ENCODE results near the gene LGI2.

LGI2 gene

DNA sequence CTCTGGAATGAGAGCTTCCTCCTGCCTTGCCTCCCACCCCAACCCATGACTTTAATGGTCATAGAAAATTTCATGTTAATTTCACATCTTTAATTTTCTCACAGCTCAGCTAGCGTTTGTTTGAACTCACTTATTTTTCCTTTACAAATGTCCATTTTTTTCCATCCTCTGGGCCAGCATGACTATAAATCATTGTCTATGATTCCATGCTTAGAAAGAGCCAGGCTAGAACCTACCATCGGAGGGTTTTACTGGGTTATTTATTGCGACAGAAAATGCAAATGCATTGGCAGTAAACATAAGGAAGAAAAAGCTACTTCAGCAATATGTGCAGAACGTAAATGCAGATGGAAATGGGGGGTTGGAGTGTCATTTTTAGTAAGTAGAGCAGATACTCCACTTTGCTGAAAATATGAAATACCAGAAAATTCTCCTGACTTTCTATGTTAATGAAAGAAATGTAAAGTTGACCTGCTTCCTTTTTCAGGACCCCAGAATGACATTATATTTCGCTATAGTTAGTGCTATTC is 37.1 kb downstream of the LGI2 start:
- FAIRE-seq, result no peak

DNA sequence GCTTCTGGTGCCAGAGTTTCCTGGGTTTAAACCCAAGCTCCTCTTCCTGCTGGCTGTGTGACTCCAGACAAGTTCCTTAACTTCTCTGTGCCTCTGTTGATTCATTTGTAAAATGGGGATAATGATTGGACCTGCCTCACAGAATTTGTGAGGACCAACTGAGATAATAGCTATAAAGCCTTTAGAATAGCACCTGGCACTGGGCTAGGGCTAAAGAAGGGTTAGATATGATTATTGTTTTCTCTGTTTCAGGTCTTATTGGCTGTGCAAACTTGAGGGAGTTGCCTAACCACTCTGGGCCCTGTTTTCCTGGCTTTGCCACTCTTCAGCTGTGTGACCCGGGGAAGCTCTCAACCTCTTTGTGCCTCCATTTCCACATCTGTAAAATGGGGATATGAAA is 37.8 kb downstream of the LGI2 start:
- no peak for FAIRE-seq

DNA sequence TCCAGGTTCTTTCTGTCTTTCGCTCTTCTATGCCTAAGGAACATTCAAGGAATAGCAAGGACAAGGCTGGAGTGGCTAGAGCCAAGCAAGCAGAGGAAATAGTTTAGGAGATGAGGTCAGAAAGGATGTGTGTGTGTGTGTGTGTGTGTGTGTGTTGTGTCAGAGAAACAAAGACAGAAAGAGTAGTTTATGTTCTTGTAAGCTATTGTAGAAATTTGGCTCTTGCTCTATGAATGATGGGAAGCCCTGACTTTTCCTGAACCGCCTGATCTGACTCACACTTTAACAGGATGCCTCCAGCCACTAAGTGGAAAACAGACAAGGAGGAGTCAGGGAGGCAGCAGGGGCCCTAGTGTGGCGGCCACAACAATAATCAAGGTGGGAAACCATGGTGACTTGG is 39.7 kb downstream of the LGI2 start:
- FAIRE-seq, result no peak

DNA sequence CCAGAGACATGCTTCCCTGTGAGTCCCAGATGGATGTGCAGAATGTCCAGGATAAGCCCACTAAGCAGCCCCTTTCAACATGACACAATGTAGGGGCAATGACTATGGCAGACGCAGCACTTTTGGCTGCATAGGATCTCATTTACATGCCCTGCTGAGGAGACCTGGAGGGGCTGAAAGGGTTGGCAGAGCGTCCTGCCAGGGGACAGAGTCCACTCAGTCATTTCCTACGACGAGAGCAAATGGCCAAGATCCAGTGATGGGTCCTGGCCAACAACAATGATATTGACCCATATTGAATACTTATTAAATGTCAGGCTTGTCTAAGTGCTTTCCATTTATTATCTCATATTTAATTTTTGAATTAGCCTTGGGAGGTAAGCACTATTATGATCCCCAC is 41.4 kb downstream of the LGI2 start:
- FAIRE-seq, result no peak

DNA sequence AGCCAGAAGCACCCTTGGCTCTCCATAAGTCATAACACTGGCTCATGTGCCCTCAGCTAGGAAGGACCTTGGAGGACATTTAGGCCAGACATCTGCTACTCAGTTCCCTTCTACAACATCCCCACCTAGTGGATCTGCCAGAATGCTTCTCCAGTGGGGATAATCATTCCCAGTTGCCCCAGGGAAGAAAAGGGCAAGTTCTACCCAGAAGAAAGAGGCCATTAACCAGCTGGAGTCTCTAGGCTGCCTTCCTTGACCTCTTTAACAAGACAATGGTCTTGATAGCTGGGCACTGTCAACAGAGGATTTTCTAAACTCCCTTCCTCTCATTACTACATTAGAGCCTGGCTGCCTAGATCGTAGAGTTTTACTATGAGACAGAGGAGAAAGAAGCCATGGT is 42.0 kb downstream of the LGI2 start:
- FAIRE-seq, result no peak

DNA sequence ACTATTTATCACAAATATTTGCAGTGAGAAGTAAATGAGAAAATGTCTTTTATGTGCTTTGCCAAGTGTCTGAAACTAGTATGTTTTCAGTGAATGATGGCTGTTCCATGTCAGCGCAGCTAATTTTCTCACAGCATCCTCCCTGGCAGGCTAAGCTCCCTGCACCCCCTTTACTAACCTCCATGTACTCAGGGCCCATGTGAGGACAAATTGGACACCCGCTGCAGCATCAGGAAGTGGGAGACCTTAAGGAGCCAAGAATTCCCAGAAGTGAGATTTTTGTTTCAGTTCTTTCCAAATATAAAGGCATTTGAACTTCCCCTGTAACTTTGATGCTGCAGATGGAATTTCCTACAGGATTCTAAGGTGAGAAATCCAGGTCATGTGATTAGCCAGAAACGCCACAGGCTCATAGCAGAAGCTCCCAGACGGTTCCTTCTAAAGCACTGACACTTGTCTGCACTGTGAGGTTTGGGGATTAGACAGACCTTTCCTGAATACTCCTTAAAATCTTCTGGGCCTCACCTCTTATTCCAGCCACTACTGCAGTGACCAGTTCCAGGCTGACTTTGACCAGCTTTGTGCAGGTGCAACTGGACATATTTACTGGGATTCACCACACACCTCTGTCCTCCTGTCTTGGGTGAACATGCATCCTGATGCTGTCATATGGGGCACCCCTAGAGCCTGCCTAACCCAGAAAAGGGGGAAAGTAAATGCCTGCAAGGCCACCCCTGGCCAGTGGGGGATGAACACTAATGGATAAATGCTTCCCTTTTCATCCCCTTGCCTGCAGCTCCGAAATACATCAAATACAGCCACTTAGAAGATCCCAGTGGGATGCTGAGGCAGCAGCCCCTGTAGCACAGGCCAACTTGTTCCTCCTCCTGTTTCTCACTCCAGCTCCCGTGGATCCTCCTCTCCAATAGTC is 45.9 kb downstream of the LGI2 start:
- no peak for FAIRE-seq

DNA sequence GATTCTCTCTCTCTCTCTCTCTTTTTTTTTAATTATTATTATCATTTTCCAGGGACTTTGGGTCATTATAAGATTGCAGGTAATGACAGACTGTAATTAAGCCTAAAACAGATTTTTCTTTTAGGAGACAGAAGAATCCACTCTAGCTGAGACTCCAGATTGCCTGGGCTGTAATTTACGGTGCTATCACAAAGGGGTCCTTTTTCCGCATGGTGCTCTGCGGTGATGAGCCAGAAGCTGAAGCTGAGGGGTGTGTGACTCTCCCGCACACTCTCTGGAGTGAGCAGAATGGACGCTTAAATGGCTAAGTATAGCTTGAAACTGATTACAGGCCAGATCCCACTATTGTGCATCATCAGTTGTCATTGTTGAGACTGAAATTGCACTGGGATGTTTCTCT is 50.0 kb downstream of the LGI2 start:
- FAIRE-seq, result no peak

DNA sequence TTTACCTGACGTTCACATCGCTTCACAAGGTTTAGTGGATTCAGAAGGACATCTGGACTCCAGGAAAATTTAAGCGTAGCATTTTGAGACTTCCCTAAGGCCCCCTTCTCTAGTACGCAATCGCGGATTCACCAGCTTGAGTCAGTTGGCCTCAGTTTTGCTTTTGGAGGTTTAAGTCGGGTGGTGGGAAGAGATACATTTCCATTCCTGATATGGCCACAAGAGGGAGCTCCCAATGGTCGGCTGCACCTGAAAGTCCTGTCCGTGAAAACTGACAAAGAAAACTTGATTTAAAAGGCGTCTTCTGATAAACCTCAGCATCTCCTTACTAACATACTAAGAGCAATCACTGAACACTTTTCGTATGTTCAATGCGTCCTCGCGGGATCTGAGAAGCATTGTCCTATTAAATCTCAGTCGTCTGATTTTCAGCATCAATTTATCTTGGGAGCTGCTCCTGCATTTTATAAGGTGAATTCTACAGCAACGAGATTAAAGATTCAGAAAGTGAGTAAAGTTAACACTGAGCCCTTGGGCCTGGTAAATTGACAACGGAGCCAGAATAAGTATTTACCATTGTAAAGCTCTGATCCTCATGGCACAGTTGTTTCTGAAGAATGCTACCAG is 50.6 kb downstream of the LGI2 start:
- FAIRE-seq, result no peak

DNA sequence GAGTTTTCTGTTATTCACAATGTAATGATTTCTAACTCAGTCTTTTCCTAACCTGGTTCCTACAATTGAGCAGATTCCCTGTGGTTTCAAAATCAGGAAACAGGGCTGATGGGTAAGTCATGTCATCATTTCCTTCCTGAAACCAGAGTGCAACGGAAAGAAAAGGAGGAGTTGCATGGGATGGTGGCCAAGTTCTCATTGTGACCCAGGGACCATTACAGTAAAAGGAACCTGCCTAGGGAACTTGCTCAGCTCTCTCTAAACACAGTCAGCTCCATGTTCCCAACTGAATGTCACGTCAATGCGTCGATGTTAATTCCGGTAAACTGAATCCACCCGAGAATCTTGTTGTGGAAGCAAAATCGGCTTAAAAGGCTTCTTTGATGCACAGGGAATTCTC is 51.2 kb downstream of the LGI2 start:
- no peak for FAIRE-seq

DNA sequence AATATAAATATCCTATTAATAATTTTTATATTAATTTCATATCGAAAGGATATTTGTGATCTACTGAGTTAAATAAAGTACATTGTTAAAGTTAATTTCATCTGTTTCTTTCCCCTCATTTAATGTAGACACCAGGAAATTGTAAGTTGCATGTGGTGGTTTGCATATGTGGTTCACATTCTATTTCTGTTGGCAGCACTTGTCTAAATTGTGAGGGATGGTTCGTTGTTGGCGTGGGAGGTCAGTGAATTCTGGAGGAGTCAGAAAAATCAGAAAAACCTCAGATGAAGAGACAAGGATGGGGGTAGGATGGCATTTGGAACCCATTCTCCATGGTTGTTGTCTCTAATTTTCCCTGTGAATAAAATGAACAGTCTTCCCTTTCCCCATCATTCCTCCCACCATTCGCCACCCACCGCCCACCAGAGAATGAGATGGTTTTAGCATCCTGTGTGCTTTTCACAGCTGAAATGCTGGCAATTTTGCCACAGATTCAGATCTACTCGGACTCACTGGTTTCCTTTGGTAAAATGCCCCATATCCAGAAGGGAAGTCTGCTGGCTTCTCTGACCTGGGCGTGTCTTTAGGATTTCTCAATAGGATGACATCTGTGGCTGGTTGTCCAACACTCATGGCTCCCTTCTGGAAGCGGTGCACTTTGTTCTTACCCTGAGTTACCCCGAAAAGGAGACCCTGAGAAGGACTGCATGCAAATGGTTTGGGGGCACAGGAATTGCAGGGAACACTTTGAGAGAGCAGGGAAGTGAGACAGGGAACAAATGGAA is 52.3 kb downstream of the LGI2 start:
- FAIRE-seq, result no peak

DNA sequence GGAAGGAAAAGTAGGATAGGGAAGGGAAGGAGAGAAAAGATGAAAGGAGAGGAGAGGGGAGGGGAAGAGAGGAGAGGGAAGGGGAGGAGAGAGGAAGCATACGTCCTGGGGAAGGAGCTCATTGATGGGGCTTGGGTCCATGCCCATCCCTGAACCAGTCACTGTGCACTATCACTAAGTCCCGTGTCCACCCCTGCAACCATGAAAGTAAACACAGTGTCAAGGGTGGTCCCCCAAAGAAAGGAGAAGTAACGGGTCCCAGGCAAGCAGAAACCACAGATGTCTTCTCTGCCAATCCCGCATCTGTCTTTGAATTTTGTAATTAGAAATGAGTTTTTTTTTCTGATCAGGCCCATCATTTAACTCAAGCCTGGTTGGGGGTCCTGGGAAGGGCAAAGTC is 55.2 kb downstream of the LGI2 start:
- FAIRE-seq, result no peak

DNA sequence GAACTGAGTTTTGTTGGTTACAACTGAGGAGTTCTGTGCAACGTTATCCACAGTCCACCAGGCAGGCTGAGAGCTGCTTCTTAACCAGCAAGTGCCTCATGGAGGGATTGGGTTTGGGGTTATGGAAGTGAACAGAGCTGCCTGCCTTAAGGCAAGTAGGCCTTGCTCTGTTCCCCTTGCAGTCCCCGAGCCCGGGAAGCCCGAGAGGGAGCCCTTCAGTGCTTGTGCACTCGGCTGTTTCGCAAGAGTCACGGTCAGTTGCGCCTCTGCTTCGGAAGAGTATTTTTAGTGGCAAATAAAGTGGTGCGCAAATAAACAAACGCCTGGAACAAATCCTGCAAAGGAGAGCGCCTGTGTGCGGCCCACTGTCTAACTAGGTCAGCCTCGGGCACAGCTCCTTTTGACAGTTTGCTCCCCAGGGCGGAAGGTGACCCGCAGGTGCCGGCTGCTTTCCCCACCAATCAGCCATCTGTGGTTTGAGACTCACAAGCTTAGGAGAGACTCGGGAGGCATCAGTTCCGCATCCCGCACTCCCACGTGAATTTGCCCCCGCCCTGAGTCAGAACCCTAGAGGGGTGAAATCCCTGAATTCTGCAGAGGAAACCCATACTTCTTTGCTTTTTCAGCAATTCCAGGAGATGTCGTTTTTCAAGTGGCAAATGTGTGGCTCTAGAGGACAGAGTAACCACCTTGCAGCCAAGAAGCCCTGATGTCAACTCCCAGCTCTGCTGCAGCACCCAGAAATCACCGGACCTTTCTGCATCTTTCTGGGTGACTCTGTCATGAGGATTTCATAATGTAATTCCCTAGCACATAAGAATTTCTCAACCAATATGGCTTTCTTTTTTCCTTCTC is 56.8 kb downstream of the LGI2 start:
- FAIRE-seq, result no peak

DNA sequence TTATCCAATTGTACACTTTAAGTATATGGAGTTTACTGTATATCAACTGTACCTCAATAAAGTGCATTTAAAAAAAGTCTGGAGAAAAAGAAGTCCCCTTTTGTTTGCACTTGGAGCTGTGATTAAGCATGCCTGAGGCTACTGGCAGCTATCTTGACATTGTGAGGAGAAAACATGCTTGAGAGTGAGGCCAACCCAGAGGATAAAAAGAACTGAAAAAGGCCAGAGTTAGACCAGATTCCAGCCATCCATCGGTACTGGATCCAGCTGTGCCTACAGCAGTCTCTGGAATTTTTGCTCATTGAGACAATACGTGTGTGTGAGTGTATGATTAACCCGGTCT is 57.4 kb downstream of the LGI2 start:
- no peak for FAIRE-seq

DNA sequence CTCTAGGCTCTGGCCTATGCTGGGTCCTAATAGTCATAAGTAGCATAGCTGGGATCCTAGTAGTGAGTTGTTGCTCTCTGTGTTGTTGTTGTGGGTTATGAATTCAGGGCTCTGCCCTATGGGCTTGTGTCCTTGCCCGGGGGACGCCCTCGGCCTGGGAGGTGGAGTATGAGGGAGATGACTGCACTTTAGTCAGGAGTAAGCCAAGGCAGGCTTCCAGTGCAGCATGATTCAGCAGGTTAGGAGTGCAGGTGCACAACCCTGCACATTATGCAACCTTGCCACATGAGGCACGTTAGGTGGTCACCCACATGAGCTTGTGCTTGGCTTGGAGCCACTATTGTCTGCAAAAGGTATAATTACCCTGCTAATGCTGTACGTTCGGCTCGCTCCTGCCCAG is 59.6 kb downstream of the LGI2 start:
- FAIRE-seq, result no peak

DNA sequence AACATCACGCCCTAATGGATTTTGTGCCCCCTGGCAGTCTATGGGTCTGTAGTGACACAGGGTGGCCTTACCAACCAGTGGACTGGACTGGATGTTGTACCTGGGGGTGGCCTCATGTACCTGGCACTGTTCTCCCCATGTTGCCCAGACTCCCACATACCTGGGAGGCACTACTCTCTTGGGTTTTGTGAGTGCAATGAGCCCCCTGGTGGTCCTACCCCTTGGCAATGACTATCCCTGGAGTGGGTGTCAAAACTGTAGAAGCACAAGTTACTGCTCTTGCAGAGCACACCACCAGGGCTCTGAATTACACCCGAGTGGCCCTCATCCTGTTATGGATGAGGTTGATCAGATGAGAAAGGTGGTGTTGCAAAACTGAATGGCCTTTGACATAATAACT is 60.1 kb downstream of the LGI2 start:
- FAIRE-seq, result no peak

DNA sequence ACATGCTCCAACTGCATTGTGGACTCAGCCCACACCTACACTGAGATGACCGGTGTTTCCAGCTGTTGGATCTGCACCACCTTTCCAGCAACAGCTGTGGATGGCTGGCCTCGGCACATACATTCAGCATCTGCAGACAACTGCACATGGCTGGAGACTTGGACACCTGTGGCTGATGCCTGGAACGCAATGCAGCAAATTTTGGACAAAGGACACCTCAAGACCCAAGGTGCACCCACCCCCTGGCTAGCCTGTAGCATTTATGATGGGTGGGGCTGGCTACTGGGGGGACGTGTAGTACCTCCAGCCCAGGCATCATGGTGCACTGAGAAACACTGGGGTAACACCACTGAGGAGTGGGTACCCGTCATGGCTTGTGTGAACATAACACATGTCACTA is 60.6 kb downstream of the LGI2 start:
- no peak for FAIRE-seq

DNA sequence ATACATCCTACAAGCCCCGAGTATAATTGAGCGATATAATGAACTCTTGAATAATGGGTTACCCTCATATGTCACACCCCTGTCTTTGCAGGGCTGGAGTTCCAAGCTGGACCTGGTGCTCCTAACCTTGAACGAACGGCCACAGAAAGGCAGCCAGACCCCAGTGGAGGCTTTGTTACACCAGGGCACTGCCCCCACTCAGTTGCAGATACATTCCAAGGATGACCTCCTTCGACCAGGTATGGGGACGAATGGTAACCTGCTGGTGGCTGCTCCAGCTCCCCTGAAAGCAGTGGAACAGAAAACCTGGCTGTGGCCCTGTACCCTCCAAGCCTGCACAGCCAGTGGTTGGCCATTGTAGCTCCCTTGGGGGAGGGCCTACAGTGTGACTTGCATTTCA is 61.3 kb downstream of the LGI2 start:
- no peak for FAIRE-seq

DNA sequence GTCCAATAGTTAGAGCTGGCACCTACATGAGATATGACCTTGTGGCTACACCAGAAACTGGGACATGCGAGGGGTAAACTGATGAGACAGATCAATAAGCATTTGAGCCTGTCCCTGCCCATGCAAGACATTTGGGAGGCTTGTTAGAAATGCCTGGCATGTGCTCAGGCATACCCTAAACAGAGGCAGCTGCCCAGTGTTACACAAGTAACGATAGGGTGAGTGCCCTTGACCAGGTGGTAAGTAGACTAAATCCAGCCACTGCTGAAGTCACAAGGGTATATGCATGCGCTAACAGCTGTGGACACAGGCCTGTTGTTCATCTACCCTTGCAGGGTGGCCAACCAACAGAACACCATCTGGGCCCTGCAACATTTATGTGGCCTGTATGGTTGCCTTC is 61.8 kb downstream of the LGI2 start:
- no peak for FAIRE-seq

DNA sequence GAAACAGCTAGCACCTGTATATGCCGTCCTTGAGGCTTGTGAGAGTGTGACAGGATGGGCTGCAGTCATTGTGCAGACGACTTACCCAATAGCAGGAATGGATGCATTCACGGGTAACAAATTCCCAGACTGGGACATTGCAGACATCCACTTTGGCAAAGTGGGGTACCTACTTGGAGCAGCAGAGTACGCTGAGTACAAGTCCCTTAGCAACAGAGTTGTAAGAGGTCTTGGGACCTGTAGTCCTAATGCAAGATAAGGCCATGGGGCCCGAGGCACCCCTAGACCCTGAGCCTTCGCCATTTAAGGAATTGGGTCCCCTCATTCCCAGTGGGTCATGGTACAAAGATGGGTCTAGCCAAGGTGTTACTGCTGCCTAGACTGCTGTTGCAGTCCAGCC is 62.5 kb downstream of the LGI2 start:
- no peak for FAIRE-seq

DNA sequence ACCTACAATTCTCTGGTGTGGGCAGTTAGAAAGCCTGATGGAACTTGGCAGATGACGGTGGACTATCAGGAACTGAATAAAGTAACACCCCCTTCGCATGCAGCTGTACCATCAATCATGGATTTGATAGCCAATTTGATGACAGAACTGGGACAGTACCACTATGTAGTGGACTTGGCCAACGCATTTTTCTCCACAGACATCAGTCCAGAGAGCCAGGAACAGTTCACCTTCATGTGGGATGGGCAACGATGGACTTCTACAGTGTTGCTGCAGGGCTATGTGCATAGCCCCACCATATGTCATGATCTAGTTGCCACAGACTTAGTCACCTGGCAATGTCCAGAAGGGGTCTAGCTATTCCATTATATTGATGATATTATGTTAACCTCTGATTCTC is 63.4 kb downstream of the LGI2 start:
- FAIRE-seq, result no peak

DNA sequence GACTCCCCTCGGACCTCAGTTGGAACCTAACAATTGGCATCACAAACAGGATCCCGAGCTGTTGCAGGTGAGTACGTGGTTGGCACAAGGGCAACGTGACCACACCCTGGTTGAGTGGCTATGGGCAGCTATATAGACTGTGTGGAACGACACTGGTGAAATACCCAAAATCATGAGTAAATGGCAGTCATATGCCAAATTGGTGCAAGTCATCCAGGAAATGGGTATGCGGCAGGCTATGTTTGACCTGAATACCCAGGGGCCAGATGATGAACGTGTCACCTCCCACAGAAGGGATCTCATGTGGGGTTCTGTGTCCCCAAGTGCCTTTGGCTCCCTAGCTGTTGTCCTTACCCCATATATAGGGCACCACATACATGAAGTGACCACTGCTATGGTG is 64.7 kb downstream of the LGI2 start:
- FAIRE-seq, result no peak

DNA sequence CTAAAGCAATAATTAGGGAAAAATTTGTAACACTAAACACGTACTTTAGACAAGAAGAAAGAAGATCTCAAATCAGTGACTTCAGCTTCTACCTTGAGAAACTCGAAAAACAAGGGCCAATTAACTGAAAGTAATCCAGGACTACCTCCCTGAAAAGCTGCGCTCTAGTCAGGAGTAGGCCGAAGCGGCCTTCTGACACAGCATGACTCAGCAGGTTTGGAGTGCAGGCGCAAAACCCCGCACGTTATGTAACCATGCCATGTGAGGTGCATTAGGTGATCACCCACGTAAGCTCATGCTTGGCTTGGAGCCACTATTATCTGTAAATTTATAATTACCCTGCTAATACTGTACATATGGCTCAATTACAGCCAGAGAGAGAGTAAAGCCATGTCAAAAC is 65.1 kb downstream of the LGI2 start:
- no peak for FAIRE-seq

DNA sequence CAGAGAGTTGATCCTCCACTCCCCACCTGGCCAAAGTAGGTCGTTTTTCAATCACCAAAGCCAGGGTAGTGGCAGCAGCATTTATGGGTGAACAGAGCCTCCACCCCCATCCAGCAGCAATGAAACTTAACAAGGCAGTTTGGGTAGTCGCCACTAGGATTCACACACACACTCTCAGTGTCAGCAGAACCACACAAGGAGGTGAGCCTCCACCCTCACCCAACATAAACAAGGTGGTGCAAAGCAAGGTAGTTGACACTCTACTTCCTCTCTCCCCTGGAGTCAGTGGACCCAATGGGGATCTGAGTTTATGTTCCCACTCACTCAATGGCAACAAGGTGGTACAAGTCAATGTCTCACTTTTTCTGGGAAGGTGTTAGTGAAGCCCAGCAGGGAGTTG is 67.5 kb downstream of the LGI2 start:
- FAIRE-seq, result no peak
